NCI-H187 (cell line): ENCODE measurements around the gene EPN1.

Experiments
- DNase-seq, 2 experiments: peaks; one replicate each; lab custom pipeline; 2025; lab: John Stamatoyannopoulos, UW

EPN1 gene

GRCh38 chr19:55674841-55675660 lies at the start of gene EPN1:
EPN1 (plus strand) TSS chr19:55675226; CDS start chr19:55678628, 3,402 bp downstream.
- DNase-seq = peak; percentile 91 to 96

GRCh38 chr19:55626350-55626749 lies 48.7 kb upstream of the EPN1 start:
- DNase-seq = no peak

GRCh38 chr19:55632463-55632834 lies 42.6 kb upstream of the EPN1 start:
- peak; percentile 86 to 93 for DNase-seq

GRCh38 chr19:55633861-55634260 lies 41.2 kb upstream of the EPN1 start:
- DNase-seq = no peak

GRCh38 chr19:55635334-55635717 lies 39.7 kb upstream of the EPN1 start:
- no peak for DNase-seq

GRCh38 chr19:55635856-55636440 lies 39.1 kb upstream of the EPN1 start:
- no peak for DNase-seq

GRCh38 chr19:55636723-55637122 lies 38.3 kb upstream of the EPN1 start:
- no peak for DNase-seq

- DNase-seq = no peak
These were observed 37.5 kb upstream of the EPN1 start for GRCh38 chr19:55637534-55637933.

GRCh38 chr19:55638864-55639359 lies 36.1 kb upstream of the EPN1 start:
- no peak for DNase-seq

- peak; percentile 25 to 49 for DNase-seq
These were observed 34.9 kb upstream of the EPN1 start for GRCh38 chr19:55640043-55640576.

- peak; percentile 25 to 30 for DNase-seq
These were observed 34.2 kb upstream of the EPN1 start, which contains the start of gene ZNF580 for GRCh38 chr19:55640577-55641425. ZNF580 (plus strand) TSS chr19:55641002; CDS start chr19:55642509, 1,507 bp downstream.

- no peak for DNase-seq
These were observed 33.4 kb upstream of the EPN1 start for GRCh38 chr19:55641426-55642152.

- no peak for DNase-seq
These were observed 32.6 kb upstream of the EPN1 start for GRCh38 chr19:55642153-55643002.

- DNase-seq = peak; percentile 20 to 51
These were observed 31.8 kb upstream of the EPN1 start, which contains the start of gene ZNF581 for GRCh38 chr19:55643003-55643886. ZNF581 (plus strand) TSS chr19:55643649; CDS start chr19:55644572, 923 bp downstream.

- DNase-seq = no peak
These were observed 31.2 kb upstream of the EPN1 start for GRCh38 chr19:55643887-55644176.

GRCh38 chr19:55644191-55644833 lies 30.7 kb upstream of the EPN1 start:
- no peak for DNase-seq

- no peak for DNase-seq
These were observed 30.0 kb upstream of the EPN1 start for GRCh38 chr19:55644842-55645511.

- no peak for DNase-seq
These were observed 29.5 kb upstream of the EPN1 start for GRCh38 chr19:55645512-55645881.
